H1 (cell line): ENCODE results near the gene TNNI2.

Experiments used
- CEBPB ChIP-seq: IDR thresholded peaks from 2 replicates; pipeline ENCODE4 v1.6.1; 2012; ENCODE audit warnings: low read depth, low read length
- CTCF ChIP-seq, 3 experiments: IDR thresholded peaks; 1 replicate in 2 of 3; 2 replicates in 1 of 3; pipeline versions ENCODE4 v1.5.1 to v1.6.1; 2011; ENCODE audit warnings: low read length in 3 of 3, mild to moderate bottlenecking in 3 of 3, inconsistent platforms in 2 of 3, low read depth in 1 of 3, moderate library complexity in 1 of 3; ENCODE audit not compliant: insufficient read depth in 1 of 3; ENCODE audit errors: control extremely low read depth in 1 of 3
- EP300 ChIP-seq, 2 experiments: IDR thresholded peaks; 1 replicate in 1 of 2; 2 replicates in 1 of 2; pipeline ENCODE4 v1.6.1; 2011 to 2012; ENCODE audit warnings: low read depth in 2 of 2, low read length in 2 of 2, mild to moderate bottlenecking in 2 of 2, borderline replicate concordance in 1 of 2, inconsistent platforms in 1 of 2, moderate library complexity in 1 of 2
- EZH2 ChIP-seq: fragments of 200-600 bp; sonication (generic); IDR thresholded peaks from 2 replicates; pipeline ENCODE4 v1.7.1; 2012; ENCODE audit warnings: low read depth, mild to moderate bottlenecking, moderate library complexity, low read length, inconsistent platforms; ENCODE audit not compliant: severe bottlenecking
- JUND ChIP-seq: IDR thresholded peaks from 2 replicates; pipeline ENCODE4 v1.6.1; 2011; ENCODE audit warnings: mild to moderate bottlenecking, improper control_type of control experiment, low read length
- MAFK ChIP-seq: IDR thresholded peaks from 2 replicates; pipeline ENCODE4 v1.6.1; 2012; ENCODE audit warnings: low read depth, mild to moderate bottlenecking, improper control_type of control experiment, low read length
- POLR2AphosphoS5 ChIP-seq: IDR thresholded peaks from 2 replicates; pipeline ENCODE4 v1.6.1; 2011; ENCODE audit warnings: low read depth, low read length
- RAD21 ChIP-seq, 2 experiments: IDR thresholded peaks in 1 of 2; conservative IDR thresholded peaks in 1 of 2; 2 replicates each; pipeline ENCODE4 v1.6.1; 2011; ENCODE audit warnings: low read depth in 2 of 2, low read length in 2 of 2, improper control_type of control experiment in 1 of 2, inconsistent platforms in 1 of 2, mild to moderate bottlenecking in 1 of 2, moderate library complexity in 1 of 2
- TAF1 ChIP-seq: IDR thresholded peaks from 2 replicates; pipeline ENCODE4 v1.6.1; 2011; ENCODE audit warnings: mild to moderate bottlenecking, low read depth, low read length
- YY1 ChIP-seq: IDR thresholded peaks from 2 replicates; pipeline ENCODE4 v1.6.1; 2011; ENCODE audit warnings: low read depth, mild to moderate bottlenecking, low read length

GRCh38 chr11:1884303-1884700 lies 45.5 kb downstream of the TNNI2 start:
- TF ChIP-seq POLR2AphosphoS5 (no peak), EP300 (IDR thresholded peaks at IDR 0.05; ENCODE audit: borderline replicate concordance in 1 of 2, low read depth in 2 of 2, low read length in 2 of 2) (no peak), MAFK (no peak), TAF1 (no peak), CTCF (IDR thresholded peaks at IDR 0.05; ENCODE audit: control extremely low read depth in 1 of 3, insufficient read depth in 1 of 3, low read depth in 1 of 3, low read length in 3 of 3) (no peak), JUND (no peak), RAD21 (IDR thresholded peaks at IDR 0.05 in 1 of 2, conservative IDR thresholded peaks at IDR 0.05 in 1 of 2; ENCODE audit: low read depth in 2 of 2, low read length in 2 of 2) (no peak), EZH2 (no peak), CEBPB (no peak), YY1 (no peak)
